HCT116 (cell line): ENCODE data around the gene HIRIP3. TPM values are rescaled to one million over a fixed set of nuclear protein-coding genes. Genes with fewer than 3 reads are reported as not detected.
A peak's percentile ranks its signal among the peaks of the same experiment; 100 is the strongest.

Experiments used
- ATAC-seq: fragments of 200-7000 bp; cut with Tn5 transposase; 2 replicates; pipeline ENCODE4 v1.9.1; 2020; ENCODE audit warnings: mild to moderate bottlenecking, moderate library complexity
- BruUV-seq: library from RNA; stranded (reverse); fragments of 400-500 nt; replicated peaks from 2 replicates; lab custom pipeline; 2021; lab: Mats Ljungman, UMichigan
- CTCF ChIA-PET: fragments of 300-600 bp; sonication (Branson Sonifier 250); formaldehyde crosslinking; loops from one replicate; lab custom pipeline; 2021; ENCODE audit warnings: antibody characterized with exemption; lab: Charles Lee
- POLR2A ChIA-PET: fragments of 300-600, 350-600 bp; sonication (Branson Sonifier 250); formaldehyde crosslinking; loops from one replicate; lab custom pipeline; 2021; ENCODE audit warnings: antibody characterized with exemption; lab: Charles Lee
- RAD21 ChIA-PET, 2 experiments: fragments of 300-600 bp; sonication (Branson Sonifier 250); formaldehyde crosslinking; loops; one replicate each; lab custom pipeline; 2023; ENCODE audit warnings: low total read pairs in 2 of 2; ENCODE audit not compliant: uncharacterized antibody in 2 of 2, unreplicated experiment in 2 of 2, low non-redundant PET in 1 of 2; lab: Charles Lee
- DNase-seq: peaks from one replicate; pipeline ENCODE4 v3.0.0-alpha.2; 2010; ENCODE audit warnings: low read depth, low spot score
- H2AFZ ChIP-seq: fragments of 200-600 bp; shearing (Covaris generic), sonication (generic); 2 replicates; pipeline ENCODE4 v1.6.1; 2017; ENCODE audit warnings: low read depth, mixed run types, mixed read lengths, antibody characterized with exemption, low read length; ENCODE audit not compliant: poor library complexity, severe bottlenecking
- H3K27ac ChIP-seq: 2 replicates; pipeline ENCODE4 v1.5.1; 2012; ENCODE audit warnings: low read depth, low read length
- H3K27me3 ChIP-seq: fragments of 200-600 bp; sonication (generic); 2 replicates; pipeline ENCODE4 v1.6.1; 2016; ENCODE audit warnings: mixed run types, low read length, mixed read lengths; ENCODE audit not compliant: insufficient read depth
- H3K36me3 ChIP-seq, 2 experiments: fragments of 200-500 bp in 1 of 2; fragments of 200-600 bp in 1 of 2; sonication (Bioruptor generic) in 1 of 2; sonication (generic) in 1 of 2; 2 replicates each; pipeline versions ENCODE4 v1.5.1 to v1.6.1; 2014 to 2016; ENCODE audit warnings: low read length in 2 of 2, inconsistent platforms in 1 of 2, mixed read lengths in 1 of 2, mixed run types in 1 of 2; ENCODE audit not compliant: insufficient read depth in 2 of 2, control insufficient read depth in 1 of 2
- H3K4me1 ChIP-seq, 2 experiments: fragments of 200-600 bp in 1 of 2; sonication (generic) in 1 of 2; 2 replicates each; pipeline versions ENCODE4 v1.5.1 to v1.6.1; 2012 to 2017; ENCODE audit warnings: low read length in 2 of 2, inconsistent platforms in 1 of 2, mild to moderate bottlenecking in 1 of 2, mixed read lengths in 1 of 2, mixed run types in 1 of 2, moderate library complexity in 1 of 2; ENCODE audit not compliant: insufficient read depth in 2 of 2, control insufficient read depth in 1 of 2
- H3K4me2 ChIP-seq: fragments of 200-600 bp; sonication (generic); 2 replicates; pipeline ENCODE4 v1.6.1; 2017; ENCODE audit warnings: mixed run types, low read length, mixed read lengths
- H3K4me3 ChIP-seq, 2 experiments: fragments of 200-600 bp in 1 of 2; sonication (generic) in 1 of 2; replicated peaks in 1 of 2; 2 replicates each; pipeline ENCODE4 v1.5.1; 2011 to 2016; ENCODE audit warnings: low read length in 2 of 2, control low read depth in 1 of 2, low read depth in 1 of 2, mild to moderate bottlenecking in 1 of 2, mixed read lengths in 1 of 2, mixed run types in 1 of 2
- H3K79me2 ChIP-seq: fragments of 200-600 bp; sonication (generic); 2 replicates; pipeline ENCODE4 v1.6.1; 2017; ENCODE audit warnings: mild to moderate bottlenecking, mixed run types, low read length, moderate library complexity, mixed read lengths; ENCODE audit not compliant: insufficient read depth
- H3K9ac ChIP-seq: fragments of 200-600 bp; sonication (generic); 2 replicates; pipeline ENCODE4 v1.6.1; 2016; ENCODE audit warnings: low read length, mixed read lengths
- H3K9me2 ChIP-seq: fragments of 200-600 bp; sonication (generic), shearing (Covaris generic); 2 replicates; pipeline ENCODE4 v1.6.1; 2017; ENCODE audit warnings: mixed run types, mild to moderate bottlenecking, moderate library complexity; ENCODE audit not compliant: insufficient read depth
- H3K9me3 ChIP-seq, 2 experiments: fragments of 200-500 bp in 1 of 2; fragments of 200-600 bp in 1 of 2; sonication (Bioruptor generic) in 1 of 2; sonication (generic) in 1 of 2; 2 replicates each; pipeline ENCODE4 v1.6.1; 2014 to 2017; ENCODE audit warnings: low read length in 2 of 2, mixed read lengths in 2 of 2, inconsistent platforms in 1 of 2, low read depth in 1 of 2, mild to moderate bottlenecking in 1 of 2, mixed run types in 1 of 2, moderate library complexity in 1 of 2; ENCODE audit not compliant: control insufficient read depth in 1 of 2, insufficient read depth in 1 of 2
- H4K20me1 ChIP-seq: fragments of 200-600 bp; sonication (generic), shearing (Covaris generic); 2 replicates; pipeline ENCODE4 v1.6.1; 2017; ENCODE audit warnings: mixed run types, mild to moderate bottlenecking, moderate library complexity; ENCODE audit not compliant: insufficient read depth
- ATF3 ChIP-seq: IDR thresholded peaks from 2 replicates; pipeline ENCODE4 v1.6.1; 2012
- CBX3 ChIP-seq: IDR thresholded peaks from 2 replicates; pipeline ENCODE4 v1.6.1; 2012; ENCODE audit warnings: low read depth
- CEBPB ChIP-seq: IDR thresholded peaks from 2 replicates; pipeline ENCODE4 v1.6.1; 2012; ENCODE audit warnings: low read depth
- EGR1 ChIP-seq: IDR thresholded peaks from 2 replicates; pipeline ENCODE4 v1.6.1; 2012; ENCODE audit warnings: low read depth
- ELF1 ChIP-seq: IDR thresholded peaks from 2 replicates; pipeline ENCODE4 v1.6.1; 2012; ENCODE audit warnings: low read depth, borderline replicate concordance
- MAX ChIP-seq: IDR thresholded peaks from 2 replicates; pipeline ENCODE4 v1.6.1; 2012
- POLR2A ChIP-seq: IDR thresholded peaks from 2 replicates; pipeline ENCODE4 v1.7.0; 2011; ENCODE audit warnings: borderline replicate concordance; ENCODE audit not compliant: insufficient read depth, insufficient read length; ENCODE audit errors: extremely low read depth
- POLR2AphosphoS5 ChIP-seq: IDR thresholded peaks from 2 replicates; pipeline ENCODE4 v1.6.1; 2011; ENCODE audit warnings: mild to moderate bottlenecking, low read depth, low read length, moderate library complexity
- REST ChIP-seq: IDR thresholded peaks from 2 replicates; pipeline ENCODE4 v1.6.1; 2012; ENCODE audit warnings: low read depth
- SIN3A ChIP-seq: IDR thresholded peaks from 2 replicates; pipeline ENCODE4 v1.6.1; 2012; ENCODE audit warnings: low read depth
- SP1 ChIP-seq: IDR thresholded peaks from 2 replicates; pipeline ENCODE4 v1.6.1; 2012; ENCODE audit warnings: low read depth
- SRF ChIP-seq: IDR thresholded peaks from 2 replicates; pipeline ENCODE4 v1.6.1; 2012; ENCODE audit warnings: low read depth
- YY1 ChIP-seq: IDR thresholded peaks from 2 replicates; pipeline ENCODE4 v1.6.1; 2011; ENCODE audit warnings: low read length, low read depth, moderate library complexity, mild to moderate bottlenecking; ENCODE audit not compliant: insufficient replicate concordance; ENCODE audit errors: extremely low read depth
- ZFX ChIP-seq: fragments of 450-650 bp; IDR thresholded peaks from 2 replicates; pipeline ENCODE4 v1.6.1; 2017
- intact Hi-C: fragments of 100-400 bp; cut with micrococcal nuclease; formaldehyde crosslinking; loops from 2 replicates; pipeline ENCODE4 v1.10.0; 2022
- total RNA-seq: library from RNA; stranded (reverse); gene quantifications from one replicate; pipeline ENCODE4 v1.2.1, GENCODE V29; 2021; ENCODE audit not compliant: unreplicated experiment

The HIRIP3 gene
- total RNA-seq, 1 experiment from 2014 or later = 21.8 TPM

GRCh38 chr16:29973384-29974246 lies 21.8 kb downstream of the HIRIP3 start, which contains the start of gene TAOK2:
Gene TAOK2 (plus strand): TSS chr16:29973868. CDS start chr16:29977773, 3,905 bp downstream.
- peak within 1 kb of the TSS; percentile 95 for H3K4me2 ChIP-seq
- H3K9ac ChIP-seq = peak within 1 kb of the TSS; percentile 97
- H2AFZ ChIP-seq = no peak within 1 kb of the TSS
- RAD21 ChIA-PET = interaction anchor here (0.9 to 1.2 kb wide), 4 partner anchors 12 to 48 kb away, joined by 3 to 4 read pairs (median 4); partner anchors contain the start of genes KCTD13 (in 1 of the 2) and TMEM219 (in 1 of the 2)
- CTCF ChIA-PET = interaction anchor here (0.8 to 1.6 kb wide), 11 partner anchors 12 to 282 kb away, joined by 3 to 5 read pairs (median 3); partner anchors contain the start of genes KCTD13, PAGR1 and TMEM219
- intact Hi-C loops = loop anchor here (1.0 to 5.0 kb wide), 3 partner anchors 29 to 74 kb away; partner anchors contain the start of genes KCTD13 and SEZ6L2
- no peaks in the 10 kb centered on the region for H4K20me1 ChIP-seq
- DNase-seq = peak; percentile 98
- no peaks in the 10 kb centered on the region for H3K9me2 ChIP-seq
- POLR2A ChIA-PET = interaction anchor here (0.6 to 2.3 kb wide), 10 partner anchors 12 to 158 kb away, joined by 3 to 22 read pairs (median 4); partner anchors contain the start of genes HIRIP3, KCTD13, PAGR1 and SEZ6L2
- H3K36me3 ChIP-seq = peaks cover 11 to 12% of the 10 kb centered on the region in 2 experiments; a peak in 3 of 4 replicates
- peaks cover 50% of the 10 kb centered on the region for H3K79me2 ChIP-seq
- no TSS peak for BruUV-seq
- no peaks in the 10 kb centered on the region; a peak in 1 of 4 replicates for H3K9me3 ChIP-seq
- TF ChIP-seq SIN3A (0 out of 2 replicates have a peak, but pooled peaks have one; percentile 68), ATF3 (no peak), REST (no peak), ZFX (peak; percentile 30; the same call in 1 of the 2 replicates), POLR2AphosphoS5 (peak; percentile 93), SRF (no peak), MAX (peak; percentile 99), EGR1 (peak; percentile 94), YY1 (peak; percentile 92), CEBPB (no peak), POLR2A (peak; percentile 83), ELF1 (no peak), CBX3 (peak; percentile 97), SP1 (no peak; the same call in 1 of the 2 replicates)
- peak; percentile 99 for ATAC-seq
- no peaks in the 10 kb centered on the region for H3K27me3 ChIP-seq
- H3K4me1 ChIP-seq = peaks cover 8 to 26% of the 10 kb centered on the region in 2 experiments
- H3K27ac ChIP-seq = peak within 1 kb of the TSS; percentile 79
- peak within 1 kb of the TSS; percentile 96 to 98 for H3K4me3 ChIP-seq
